ENCODE measurements around the gene WWOX. TPM values are rescaled to one million over a fixed set of nuclear protein-coding genes. Genes with fewer than 3 reads are reported as not detected.

WWOX gene
- total and polyA plus RNA-seq, 2 of the 13 experiments (the other 11 are each of a cell fraction or from before 2014, with no cell fraction given) = 9.1 to 37.4 TPM

DNA sequence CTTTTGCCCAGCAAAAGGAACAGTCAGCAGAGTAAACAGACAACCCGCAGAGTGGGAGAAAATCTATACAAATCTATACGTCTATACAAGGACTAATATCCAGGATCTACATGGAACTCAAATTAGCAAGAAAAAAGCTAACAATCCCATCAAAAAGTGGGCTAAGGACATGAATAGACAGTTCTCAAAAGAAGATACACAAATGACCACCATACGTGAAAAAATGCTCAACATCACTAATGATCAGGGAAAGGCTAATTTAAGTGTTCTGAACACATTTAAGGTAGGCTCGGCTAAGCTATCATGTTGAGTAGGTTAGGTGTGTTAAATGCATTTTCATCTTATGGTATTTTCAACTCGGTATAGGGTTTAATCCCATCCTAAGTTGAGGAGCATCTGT is 598.0 kb downstream of the WWOX start:
- no peak overlapping the region for H3K9ac ChIP-seq (ENCODE audit: insufficient read depth, low read depth, low read length)
- H3K79me2 ChIP-seq (ENCODE audit: insufficient read depth, low read length) = no peaks in the 10 kb centered on the region
- H3K9me3 ChIP-seq (ENCODE audit: low read length) = no peaks in the 10 kb centered on the region
- ATAC-seq (no peak), DNase-seq (ENCODE audit: low spot score) (no peak), FAIRE-seq (no peak)
- no TSS peak for BruUV-seq (replicated peaks)
- H2AFZ ChIP-seq (ENCODE audit: low read length) = no peak overlapping the region
- no peak overlapping the region for H3K27ac ChIP-seq (ENCODE audit: extremely low read length, insufficient read depth, low read length)
- CTCF ChIA-PET (ENCODE audit: low intra/inter-chr PET ratio, low total read pairs) = no interaction called here
- H3K36me3 ChIP-seq (replicated peaks in 1 of 2; ENCODE audit: control insufficient read depth in 1 of 2, insufficient read depth in 2 of 2, low read length in 2 of 2) = no peaks in the 10 kb centered on the region
- no peaks in the 10 kb centered on the region for H3K27me3 ChIP-seq (ENCODE audit: control insufficient read depth in 1 of 2, insufficient read depth in 2 of 2, low read length in 2 of 2)
- intact Hi-C loops (cut with micrococcal nuclease; ENCODE audit: unreplicated experiment) (no loop called here), in situ Hi-C loops (cut with HindIII; ENCODE audit: extremely low pct_ligation_motif_present, low pct_unique_long_range_greater_than_20kb) (no loop called here)
- H4K20me1 ChIP-seq (ENCODE audit: insufficient read depth, low read length) = no peaks in the 10 kb centered on the region
- H3K4me3 ChIP-seq (replicated peaks in 1 of 3; ENCODE audit: insufficient read depth in 1 of 3, low read depth in 2 of 3, low read length in 3 of 3) = no peak overlapping the region
- POLR2A ChIA-PET = no interaction called here
- no peak overlapping the region for H3K4me2 ChIP-seq (ENCODE audit: low read depth, low read length)
- WGBS (ENCODE audit: low lambda C conversion rate) = 75% methylated on average over 5 of the region's 5 CpGs
- H3K4me1 ChIP-seq (ENCODE audit: insufficient read depth, low read length) = no peaks in the 10 kb centered on the region
- no peak for TF ChIP-seq CBFB (CRISPR knock-in tag; IDR thresholded peaks at IDR 0.05)
- TF ChIP-seq ZNF558 (CRISPR knock-in tag; IDR thresholded peaks at IDR 0.05; ENCODE audit: borderline replicate concordance) = no peak
- TF ChIP-seq CBX5 (CRISPR knock-in tag; IDR thresholded peaks at IDR 0.05; ENCODE audit: borderline replicate concordance) = no peak
- TF ChIP-seq ZNF335 (CRISPR knock-in tag; IDR thresholded peaks at IDR 0.05) = no peak
- TF ChIP-seq, protein P1, sequence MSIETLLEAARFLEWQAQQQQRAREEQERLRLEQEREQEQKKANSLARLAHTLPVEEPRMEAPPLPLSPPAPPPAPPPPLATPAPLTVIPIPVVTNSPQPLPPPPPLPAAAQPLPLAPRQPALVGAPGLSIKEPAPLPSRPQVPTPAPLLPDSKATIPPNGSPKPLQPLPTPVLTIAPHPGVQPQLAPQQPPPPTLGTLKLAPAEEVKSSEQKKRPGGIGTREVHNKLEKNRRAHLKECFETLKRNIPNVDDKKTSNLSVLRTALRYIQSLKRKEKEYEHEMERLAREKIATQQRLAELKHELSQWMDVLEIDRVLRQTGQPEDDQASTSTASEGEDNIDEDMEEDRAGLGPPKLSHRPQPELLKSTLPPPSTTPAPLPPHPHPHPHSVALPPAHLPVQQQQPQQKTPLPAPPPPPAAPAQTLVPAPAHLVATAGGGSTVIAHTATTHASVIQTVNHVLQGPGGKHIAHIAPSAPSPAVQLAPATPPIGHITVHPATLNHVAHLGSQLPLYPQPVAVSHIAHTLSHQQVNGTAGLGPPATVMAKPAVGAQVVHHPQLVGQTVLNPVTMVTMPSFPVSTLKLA (IDR thresholded peaks at IDR 0.05) = no peak
- TF ChIP-seq FOXC1 (CRISPR knock-in tag; IDR thresholded peaks at IDR 0.05; ENCODE audit: borderline replicate concordance) = no peak
- TF ChIP-seq, protein P2, sequence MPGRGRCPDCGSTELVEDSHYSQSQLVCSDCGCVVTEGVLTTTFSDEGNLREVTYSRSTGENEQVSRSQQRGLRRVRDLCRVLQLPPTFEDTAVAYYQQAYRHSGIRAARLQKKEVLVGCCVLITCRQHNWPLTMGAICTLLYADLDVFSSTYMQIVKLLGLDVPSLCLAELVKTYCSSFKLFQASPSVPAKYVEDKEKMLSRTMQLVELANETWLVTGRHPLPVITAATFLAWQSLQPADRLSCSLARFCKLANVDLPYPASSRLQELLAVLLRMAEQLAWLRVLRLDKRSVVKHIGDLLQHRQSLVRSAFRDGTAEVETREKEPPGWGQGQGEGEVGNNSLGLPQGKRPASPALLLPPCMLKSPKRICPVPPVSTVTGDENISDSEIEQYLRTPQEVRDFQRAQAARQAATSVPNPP (CRISPR knock-in tag; IDR thresholded peaks at IDR 0.05) = no peak
- TF ChIP-seq, protein P3, sequence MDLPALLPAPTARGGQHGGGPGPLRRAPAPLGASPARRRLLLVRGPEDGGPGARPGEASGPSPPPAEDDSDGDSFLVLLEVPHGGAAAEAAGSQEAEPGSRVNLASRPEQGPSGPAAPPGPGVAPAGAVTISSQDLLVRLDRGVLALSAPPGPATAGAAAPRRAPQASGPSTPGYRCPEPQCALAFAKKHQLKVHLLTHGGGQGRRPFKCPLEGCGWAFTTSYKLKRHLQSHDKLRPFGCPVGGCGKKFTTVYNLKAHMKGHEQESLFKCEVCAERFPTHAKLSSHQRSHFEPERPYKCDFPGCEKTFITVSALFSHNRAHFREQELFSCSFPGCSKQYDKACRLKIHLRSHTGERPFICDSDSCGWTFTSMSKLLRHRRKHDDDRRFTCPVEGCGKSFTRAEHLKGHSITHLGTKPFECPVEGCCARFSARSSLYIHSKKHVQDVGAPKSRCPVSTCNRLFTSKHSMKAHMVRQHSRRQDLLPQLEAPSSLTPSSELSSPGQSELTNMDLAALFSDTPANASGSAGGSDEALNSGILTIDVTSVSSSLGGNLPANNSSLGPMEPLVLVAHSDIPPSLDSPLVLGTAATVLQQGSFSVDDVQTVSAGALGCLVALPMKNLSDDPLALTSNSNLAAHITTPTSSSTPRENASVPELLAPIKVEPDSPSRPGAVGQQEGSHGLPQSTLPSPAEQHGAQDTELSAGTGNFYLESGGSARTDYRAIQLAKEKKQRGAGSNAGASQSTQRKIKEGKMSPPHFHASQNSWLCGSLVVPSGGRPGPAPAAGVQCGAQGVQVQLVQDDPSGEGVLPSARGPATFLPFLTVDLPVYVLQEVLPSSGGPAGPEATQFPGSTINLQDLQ (CRISPR knock-in tag; IDR thresholded peaks at IDR 0.05) = no peak
- TF ChIP-seq, protein P4, sequence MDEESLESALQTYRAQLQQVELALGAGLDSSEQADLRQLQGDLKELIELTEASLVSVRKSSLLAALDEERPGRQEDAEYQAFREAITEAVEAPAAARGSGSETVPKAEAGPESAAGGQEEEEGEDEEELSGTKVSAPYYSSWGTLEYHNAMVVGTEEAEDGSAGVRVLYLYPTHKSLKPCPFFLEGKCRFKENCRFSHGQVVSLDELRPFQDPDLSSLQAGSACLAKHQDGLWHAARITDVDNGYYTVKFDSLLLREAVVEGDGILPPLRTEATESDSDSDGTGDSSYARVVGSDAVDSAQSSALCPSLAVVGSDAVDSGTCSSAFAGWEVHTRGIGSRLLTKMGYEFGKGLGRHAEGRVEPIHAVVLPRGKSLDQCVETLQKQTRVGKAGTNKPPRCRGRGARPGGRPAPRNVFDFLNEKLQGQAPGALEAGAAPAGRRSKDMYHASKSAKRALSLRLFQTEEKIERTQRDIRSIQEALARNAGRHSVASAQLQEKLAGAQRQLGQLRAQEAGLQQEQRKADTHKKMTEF (CRISPR knock-in tag; IDR thresholded peaks at IDR 0.05) = no peak
- no peak for TF ChIP-seq ZNF350 (CRISPR knock-in tag; IDR thresholded peaks at IDR 0.05; ENCODE audit: borderline replicate concordance, low read depth)
- no peak for TF ChIP-seq ZNF780A (CRISPR knock-in tag; IDR thresholded peaks at IDR 0.05)
- no peak for TF ChIP-seq CHD2 (IDR thresholded peaks at IDR 0.05; ENCODE audit: low read depth, low read length)
- TF ChIP-seq, protein P5, sequence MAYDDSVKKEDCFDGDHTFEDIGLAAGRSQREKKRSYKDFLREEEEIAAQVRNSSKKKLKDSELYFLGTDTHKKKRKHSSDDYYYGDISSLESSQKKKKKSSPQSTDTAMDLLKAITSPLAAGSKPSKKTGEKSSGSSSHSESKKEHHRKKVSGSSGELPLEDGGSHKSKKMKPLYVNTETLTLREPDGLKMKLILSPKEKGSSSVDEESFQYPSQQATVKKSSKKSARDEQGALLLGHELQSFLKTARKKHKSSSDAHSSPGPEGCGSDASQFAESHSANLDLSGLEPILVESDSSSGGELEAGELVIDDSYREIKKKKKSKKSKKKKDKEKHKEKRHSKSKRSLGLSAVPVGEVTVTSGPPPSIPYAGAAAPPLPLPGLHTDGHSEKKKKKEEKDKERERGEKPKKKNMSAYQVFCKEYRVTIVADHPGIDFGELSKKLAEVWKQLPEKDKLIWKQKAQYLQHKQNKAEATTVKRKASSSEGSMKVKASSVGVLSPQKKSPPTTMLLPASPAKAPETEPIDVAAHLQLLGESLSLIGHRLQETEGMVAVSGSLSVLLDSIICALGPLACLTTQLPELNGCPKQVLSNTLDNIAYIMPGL (CRISPR knock-in tag; IDR thresholded peaks at IDR 0.05; ENCODE audit: borderline replicate concordance in 1 of 2, low read depth in 1 of 2) = no peak
- TF ChIP-seq ZBTB42 (CRISPR knock-in tag; IDR thresholded peaks at IDR 0.05) = no peak
- no peak for TF ChIP-seq ZNF619 (CRISPR knock-in tag; IDR thresholded peaks at IDR 0.05)
- TF ChIP-seq ZNF33B (CRISPR knock-in tag; IDR thresholded peaks at IDR 0.05) = no peak
